Spleen (tissue), 11 donors: Measurements from ENCODE around the gene COMMD9. TPM values are rescaled to one million over a fixed set of nuclear protein-coding genes. Genes with fewer than 3 reads are reported as not detected.

Experiments
- DNase-seq: peaks from one replicate; pipeline ENCODE4 v3.0.0-alpha.2; 2020
- H3K27ac ChIP-seq, 8 donors: fragments of 200-600 bp; sonication (generic) in 7 of 8; 1 replicate in 4 of 8; 2 replicates in 4 of 8; pipeline versions ENCODE4 v1.5.0 to v1.8.0; 2016 to 2021; ENCODE audit warnings: inconsistent platforms in 4 of 8, mild to moderate bottlenecking in 4 of 8, moderate library complexity in 1 of 8
- H3K27me3 ChIP-seq, 7 donors: fragments of 200-600 bp; sonication (generic) in 6 of 7; replicated peaks in 1 of 7; 1 replicate in 4 of 7; 2 replicates in 3 of 7; pipeline versions ENCODE4 v1.5.0 to v1.8.0; 2016 to 2021; ENCODE audit warnings: inconsistent platforms in 3 of 7, mild to moderate bottlenecking in 1 of 7
- H3K36me3 ChIP-seq, 6 donors: fragments of 200-600 bp; sonication (generic) in 5 of 6; 1 replicate in 4 of 6; 2 replicates in 2 of 6; pipeline versions ENCODE4 v1.5.0 to v1.8.0; 2016 to 2021; ENCODE audit warnings: inconsistent platforms in 2 of 6
- H3K4me1 ChIP-seq, 6 donors: fragments of 200-600 bp; sonication (generic) in 5 of 6; 1 replicate in 3 of 6; 2 replicates in 3 of 6; pipeline versions ENCODE4 v1.5.0 to v1.8.0; 2016 to 2021; ENCODE audit warnings: inconsistent platforms in 3 of 6
- H3K4me3 ChIP-seq, 8 donors: fragments of 200-600 bp; sonication (generic) in 7 of 8; 1 replicate in 4 of 8; 2 replicates in 4 of 8; pipeline versions ENCODE4 v1.5.0 to v1.8.0; 2016 to 2021; ENCODE audit warnings: inconsistent platforms in 4 of 8, mild to moderate bottlenecking in 4 of 8, moderate library complexity in 2 of 8
- H3K9me3 ChIP-seq, 8 donors: fragments of 200-600 bp; sonication (generic) in 7 of 8; 1 replicate in 4 of 8; 2 replicates in 4 of 8; pipeline versions ENCODE4 v1.5.0 to v1.8.0; 2016 to 2021; ENCODE audit warnings: inconsistent platforms in 4 of 8
- POLR2A ChIP-seq, 3 donors: fragments of 450-650 bp; IDR thresholded peaks; one replicate each; pipeline ENCODE4 v1.5.1; 2017; ENCODE audit warnings: antibody characterized with exemption in 3 of 3, mild to moderate bottlenecking in 1 of 3
- POLR2AphosphoS5 ChIP-seq, 3 donors: sonication (generic); formaldehyde crosslinking; IDR thresholded peaks; one replicate each; pipeline ENCODE4 v1.5.1; 2017; ENCODE audit warnings: antibody characterized with exemption in 3 of 3
- WGBS, 5 donors: extraction: QIAGEN DNeasy Blood & Tissue Kit in 3 of 5; methylation state at CpG; one replicate each; pipeline versions ENCODE4 v1.1.5 to v1.1.7; 2013 to 2018; 5-methylcytosine and 5-hydroxymethylcytosine counted together
- intact Hi-C: fragments of 100-400 bp; cut with DNase I; formaldehyde crosslinking; loops from one replicate; pipeline ENCODE4 v1.15.0; 2023; ENCODE audit warnings: low total_unique reads
- polyA plus RNA-seq, 3 donors: library from polyadenylated mRNA; stranded (reverse); fragments of 200-250 nt; gene quantifications; one replicate each; pipeline ENCODE4 v1.2.1, GENCODE V29; 2013
- total RNA-seq, 7 donors: library from RNA; depleted of rRNA in 3 of 7; stranded (reverse); fragments of >200 nt in 3 of 7; fragmentation: NEBNext Ultra II Directional in 4 of 7; extraction: Animal tissue kit (Norgen Biotek cat#: 25700) in 4 of 7; gene quantifications; one replicate each; pipeline versions ENCODE4 v1.1.0 to v1.2.1, GENCODE V29; 2016 to 2021
- TF ChIP-seq, protein P1 (sequence below), 11 experiments: fragments of 200-600 bp in 7 of 11; fragments of 450-650 bp in 4 of 11; sonication (generic) in 4 of 11; IDR thresholded peaks in 8 of 11; conservative IDR thresholded peaks in 3 of 11; 1 replicate in 7 of 11; 2 replicates in 4 of 11; pipeline versions ENCODE4 v1.4.0 to v1.8.0; 2016 to 2021; ENCODE audit warnings: antibody characterized with exemption in 11 of 11, inconsistent platforms in 4 of 11, mild to moderate bottlenecking in 1 of 11
- donor health status: healthy with polysubstance abuse.
- donor health status: DM: no; HTN: no; CAD: no; lungs with moderate emphysema.
- donor health status: DM: no; HTN: no; CAD: no.
- donor health status: Bipolar disorder and iron deficiency.
- donor health status: healthy.
- donor health status: DM: no; HTN: no; CAD: no.
- donor health status: DM: yes; HTN: yes; CAD: no.

The COMMD9 gene
- total and polyA plus RNA-seq, 10 donors: 27.3 to 63.5 (median 50.7) TPM

- Histone ChIP-seq H3K36me3 (peaks cover 5 to 88% (median 61%) of the 10 kb centered on the region in 6 donors), H3K27me3 (no peaks in the 10 kb centered on the region), H3K9me3 (peaks cover 0 to 19% (median 11%) of the 10 kb centered on the region in 8 donors), H3K4me1 (no peaks in the 10 kb centered on the region), H3K4me3 (no peak overlapping the region), H3K27ac (no peak overlapping the region)
- TF ChIP-seq POLR2AphosphoS5 (IDR thresholded peaks at IDR 0.05): no peak
- TF ChIP-seq, protein P1, sequence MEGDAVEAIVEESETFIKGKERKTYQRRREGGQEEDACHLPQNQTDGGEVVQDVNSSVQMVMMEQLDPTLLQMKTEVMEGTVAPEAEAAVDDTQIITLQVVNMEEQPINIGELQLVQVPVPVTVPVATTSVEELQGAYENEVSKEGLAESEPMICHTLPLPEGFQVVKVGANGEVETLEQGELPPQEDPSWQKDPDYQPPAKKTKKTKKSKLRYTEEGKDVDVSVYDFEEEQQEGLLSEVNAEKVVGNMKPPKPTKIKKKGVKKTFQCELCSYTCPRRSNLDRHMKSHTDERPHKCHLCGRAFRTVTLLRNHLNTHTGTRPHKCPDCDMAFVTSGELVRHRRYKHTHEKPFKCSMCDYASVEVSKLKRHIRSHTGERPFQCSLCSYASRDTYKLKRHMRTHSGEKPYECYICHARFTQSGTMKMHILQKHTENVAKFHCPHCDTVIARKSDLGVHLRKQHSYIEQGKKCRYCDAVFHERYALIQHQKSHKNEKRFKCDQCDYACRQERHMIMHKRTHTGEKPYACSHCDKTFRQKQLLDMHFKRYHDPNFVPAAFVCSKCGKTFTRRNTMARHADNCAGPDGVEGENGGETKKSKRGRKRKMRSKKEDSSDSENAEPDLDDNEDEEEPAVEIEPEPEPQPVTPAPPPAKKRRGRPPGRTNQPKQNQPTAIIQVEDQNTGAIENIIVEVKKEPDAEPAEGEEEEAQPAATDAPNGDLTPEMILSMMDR (IDR thresholded peaks at IDR 0.05 in 8 of 11, conservative IDR thresholded peaks at IDR 0.05 in 3 of 11): no peak
- no peak for TF ChIP-seq POLR2A (IDR thresholded peaks at IDR 0.05)
- intact Hi-C loops: no loop called here
- 77 to 96% (median 92%) methylated on average over 3 of the region's 3 CpGs for WGBS, 5 donors
- no peak for DNase-seq
These were observed 16.1 kb downstream of the COMMD9 start for GRCh38 chr11:36273110-36273509.

- H3K9me3 ChIP-seq: peaks cover 0 to 19% (median 11%) of the 10 kb centered on the region in 8 donors
- intact Hi-C loops: no loop called here
- peaks cover 5 to 76% (median 55%) of the 10 kb centered on the region in 6 donors for H3K36me3 ChIP-seq
- TF ChIP-seq, protein P1 (IDR thresholded peaks at IDR 0.05 in 8 of 11, conservative IDR thresholded peaks at IDR 0.05 in 3 of 11): no peak
- TF ChIP-seq POLR2AphosphoS5 (IDR thresholded peaks at IDR 0.05): peak in 1 of 3 donors; percentile 20
- TF ChIP-seq POLR2A (IDR thresholded peaks at IDR 0.05): no peak
- 69 to 76% (median 76%) methylated on average over 5 of the region's 5 CpGs for WGBS, 5 donors
- H3K27me3 ChIP-seq: no peaks in the 10 kb centered on the region
- no peak for DNase-seq
- H3K4me1 ChIP-seq: no peaks in the 10 kb centered on the region
- no peak overlapping the region for H3K27ac ChIP-seq
- no peak overlapping the region for H3K4me3 ChIP-seq
These were observed 17.3 kb downstream of the COMMD9 start for GRCh38 chr11:36271794-36272407.

DNA sequence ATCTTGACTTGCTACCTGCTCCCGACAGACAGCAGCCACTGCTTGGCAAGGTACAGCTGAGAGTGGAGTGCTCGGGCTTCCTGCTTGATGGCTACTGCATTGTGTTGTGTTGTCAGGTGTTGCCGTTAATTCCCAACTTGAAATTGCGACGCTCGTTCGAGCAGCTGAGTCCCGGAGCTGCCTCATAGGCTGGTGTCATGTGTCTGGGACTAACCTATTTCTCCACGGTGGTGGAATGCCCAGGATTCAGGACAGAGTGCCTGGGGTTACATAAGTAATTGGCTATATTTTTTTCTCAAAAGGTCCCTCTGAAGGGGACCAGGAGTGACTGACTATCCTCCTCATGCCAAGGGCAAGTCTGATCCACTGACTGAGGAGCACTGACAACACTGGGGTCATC is 18.5 kb downstream of the COMMD9 start:
- no peaks in the 10 kb centered on the region for H3K27me3 ChIP-seq
- peaks cover 0 to 5% (median 2%) of the 10 kb centered on the region in 6 donors for H3K4me1 ChIP-seq
- peaks cover 5 to 64% (median 45%) of the 10 kb centered on the region in 6 donors for H3K36me3 ChIP-seq
- no peak for TF ChIP-seq POLR2A (IDR thresholded peaks at IDR 0.05)
- TF ChIP-seq, protein P1 (IDR thresholded peaks at IDR 0.05 in 8 of 11, conservative IDR thresholded peaks at IDR 0.05 in 3 of 11): no peak
- no peak for TF ChIP-seq POLR2AphosphoS5 (IDR thresholded peaks at IDR 0.05)
- intact Hi-C loops: no loop called here
- H3K4me3 ChIP-seq: no peak overlapping the region
- peaks cover 0 to 19% (median 11%) of the 10 kb centered on the region in 8 donors for H3K9me3 ChIP-seq
- no peak overlapping the region for H3K27ac ChIP-seq
- 90 to 95% (median 95%) methylated on average over 9 of the region's 9 CpGs for WGBS, 5 donors
- no peak for DNase-seq

DNA sequence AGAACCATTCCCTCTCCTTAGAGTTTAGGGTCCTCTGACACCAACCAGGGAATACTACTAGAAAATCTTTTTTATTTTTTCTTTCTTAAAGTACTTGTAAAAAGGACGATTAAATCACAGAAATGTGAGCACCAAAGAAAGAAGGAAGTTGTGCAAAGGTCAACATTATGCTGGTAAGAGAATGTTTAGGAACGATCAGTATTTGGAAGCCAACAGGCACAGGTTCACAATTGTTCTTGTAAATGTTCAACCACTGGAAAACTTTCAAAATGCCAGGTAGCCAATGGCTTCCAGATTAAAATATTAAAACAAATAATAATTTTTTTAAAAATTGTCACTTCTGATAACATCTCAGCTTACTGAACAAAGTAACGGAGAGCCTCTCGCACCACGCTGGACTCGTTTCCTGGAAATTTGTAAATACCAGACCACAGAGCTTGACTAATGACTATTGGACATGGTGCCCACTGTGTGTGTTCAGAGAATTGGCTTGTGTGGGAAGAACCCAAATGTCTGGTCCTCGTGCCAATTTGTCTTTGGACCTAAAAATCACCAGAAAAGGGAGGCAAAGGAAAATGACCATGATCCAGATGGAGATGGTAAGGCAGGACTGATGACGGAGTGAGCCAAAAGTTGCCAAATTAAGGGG is 20.8 kb downstream of the COMMD9 start:
- no peaks in the 10 kb centered on the region for H3K27me3 ChIP-seq
- TF ChIP-seq POLR2AphosphoS5 (IDR thresholded peaks at IDR 0.05): no peak
- TF ChIP-seq, protein P1 (IDR thresholded peaks at IDR 0.05 in 8 of 11, conservative IDR thresholded peaks at IDR 0.05 in 3 of 11): no peak
- no peak for TF ChIP-seq POLR2A (IDR thresholded peaks at IDR 0.05)
- peaks cover 0 to 6% (median 2%) of the 10 kb centered on the region in 6 donors for H3K4me1 ChIP-seq
- whole genome bisulfite sequencing, 5 donors: 60 to 74% (median 64%) methylated on average over 8 of the region's 8 CpGs
- H3K9me3 ChIP-seq: peaks cover 0 to 13% (median 10%) of the 10 kb centered on the region in 8 donors
- no peak for DNase-seq
- intact Hi-C loops: loop anchor here (5.0 to 10.0 kb wide), 2 partner anchors 656 to 784 kb away; no protein-coding TSS in a partner anchor
- H3K36me3 ChIP-seq: peaks cover 0 to 42% (median 27%) of the 10 kb centered on the region in 6 donors
- H3K27ac ChIP-seq: no peak overlapping the region
- no peak overlapping the region for H3K4me3 ChIP-seq
